ENCODE measurements around the gene PTPRR. TPM values are rescaled to one million over a fixed set of nuclear protein-coding genes. Genes with fewer than 3 reads are reported as not detected.

PTPRR gene
- total RNA-seq, 4 donors from 2014 or later = 0.19 TPM; not detected in 3

GRCh38 chr12:70794131-70794530 is 126.4 kb downstream of the PTPRR start:
- intact Hi-C loops (cut with DNase I) = no loop called here
- H3K9me3 ChIP-seq = no peaks in the 10 kb centered on the region
- no peak overlapping the region for H3K4me3 ChIP-seq
- no peak overlapping the region for H3K27ac ChIP-seq
- H3K36me3 ChIP-seq = no peaks in the 10 kb centered on the region
- no peak for DNase-seq
- TF ChIP-seq CTCF (IDR thresholded peaks at IDR 0.05) = no peak
- no peak for TF ChIP-seq POLR2A (IDR thresholded peaks at IDR 0.05)
- no peaks in the 10 kb centered on the region for H3K4me1 ChIP-seq
- H3K27me3 ChIP-seq = no peaks in the 10 kb centered on the region

GRCh38 chr12:70788774-70789173 is 131.8 kb downstream of the PTPRR start:
- 70 to 72% methylated on average over 5 of the region's 5 CpGs for WGBS, 2 donors
- no peak for TF ChIP-seq POLR2A (IDR thresholded peaks at IDR 0.05)
- no peak for TF ChIP-seq CTCF (IDR thresholded peaks at IDR 0.05)
- no peak overlapping the region for H3K27ac ChIP-seq
- no peak overlapping the region for H3K4me3 ChIP-seq
- H3K9me3 ChIP-seq = no peaks in the 10 kb centered on the region
- intact Hi-C loops (cut with DNase I) = no loop called here
- no peaks in the 10 kb centered on the region for H3K4me1 ChIP-seq
- DNase-seq = no peak
- H3K27me3 ChIP-seq = no peaks in the 10 kb centered on the region
- H3K36me3 ChIP-seq = no peaks in the 10 kb centered on the region

GRCh38 chr12:70787612-70788011 is 132.9 kb downstream of the PTPRR start:
- WGBS, 2 donors = 56 to 71% methylated on average over 1 of the region's 1 CpG
- Histone ChIP-seq H3K27ac (no peak overlapping the region), H3K36me3 (no peaks in the 10 kb centered on the region), H3K4me3 (no peak overlapping the region), H3K4me1 (no peaks in the 10 kb centered on the region), H3K27me3 (no peaks in the 10 kb centered on the region), H3K9me3 (no peaks in the 10 kb centered on the region)
- no peak for DNase-seq
- intact Hi-C loops (cut with DNase I) = no loop called here
- no peak for TF ChIP-seq POLR2A (IDR thresholded peaks at IDR 0.05)
- TF ChIP-seq CTCF (IDR thresholded peaks at IDR 0.05) = no peak

GRCh38 chr12:70785896-70786295 is 134.6 kb downstream of the PTPRR start:
- no peaks in the 10 kb centered on the region for H3K9me3 ChIP-seq
- H3K27ac ChIP-seq = no peak overlapping the region
- no peaks in the 10 kb centered on the region for H3K27me3 ChIP-seq
- H3K4me1 ChIP-seq = no peaks in the 10 kb centered on the region
- DNase-seq = no peak
- TF ChIP-seq POLR2A (IDR thresholded peaks at IDR 0.05) (no peak), CTCF (IDR thresholded peaks at IDR 0.05) (no peak)
- WGBS, 2 donors = 44 to 50% methylated on average over 2 of the region's 2 CpGs
- intact Hi-C loops (cut with DNase I) = no loop called here
- H3K36me3 ChIP-seq = no peaks in the 10 kb centered on the region
- H3K4me3 ChIP-seq = no peak overlapping the region

GRCh38 chr12:70784042-70784668 is 136.4 kb downstream of the PTPRR start:
- H3K27ac ChIP-seq = no peak overlapping the region
- intact Hi-C loops (cut with DNase I) = no loop called here
- 100% methylated on average over 1 of the region's 21 CpGs; no CpG with 5 or more reads in 1 of the 2 donors for WGBS, 2 donors
- no peaks in the 10 kb centered on the region for H3K4me1 ChIP-seq
- no peaks in the 10 kb centered on the region for H3K36me3 ChIP-seq
- TF ChIP-seq CTCF (IDR thresholded peaks at IDR 0.05) = no peak
- TF ChIP-seq POLR2A (IDR thresholded peaks at IDR 0.05) = no peak
- no peaks in the 10 kb centered on the region for H3K9me3 ChIP-seq
- H3K4me3 ChIP-seq = no peak overlapping the region
- DNase-seq = no peak
- H3K27me3 ChIP-seq = no peaks in the 10 kb centered on the region

Data from esophagus squamous epithelium (tissue), 5 donors.